Neural cell (in vitro differentiated cells): ENCODE results near the gene FBXW8. TPM values are rescaled to one million over a fixed set of nuclear protein-coding genes. Genes with fewer than 3 reads are reported as not detected.

Experiments
- H2AFZ ChIP-seq: fragments of 200-600, 300-800 bp; sonication (generic), shearing (Covaris generic); 2 replicates; pipeline ENCODE4 v1.6.0; 2014; ENCODE audit warnings: low read depth, mild to moderate bottlenecking, antibody characterized with exemption, low read length, moderate library complexity
- H3F3A ChIP-seq: fragments of 200-600 bp; shearing (Covaris generic); 2 replicates; pipeline ENCODE4 v1.6.1; 2016; ENCODE audit warnings: mild to moderate bottlenecking, moderate library complexity, mixed read lengths, antibody characterized with exemption, low read length; ENCODE audit not compliant: insufficient read depth, poor library complexity, severe bottlenecking
- H3K27ac ChIP-seq: fragments of 200-600, 300-800 bp; sonication (generic), shearing (Covaris generic); 2 replicates; pipeline ENCODE4 v1.5.1; 2014; ENCODE audit warnings: mild to moderate bottlenecking, low read length, moderate library complexity
- H3K27me3 ChIP-seq: fragments of 300-800, 200-600 bp; sonication (generic), shearing (Covaris generic); 2 replicates; pipeline ENCODE4 v1.6.0; 2014; ENCODE audit warnings: mild to moderate bottlenecking, low read depth, low read length, moderate library complexity; ENCODE audit not compliant: insufficient read depth
- H3K36me3 ChIP-seq: fragments of 300-800, 200-600 bp; sonication (generic), shearing (Covaris generic); 2 replicates; pipeline ENCODE4 v1.5.1; 2014; ENCODE audit warnings: mild to moderate bottlenecking, antibody characterized with exemption, low read length, moderate library complexity; ENCODE audit not compliant: insufficient read depth
- H3K4me2 ChIP-seq: fragments of 300-800, 200-600 bp; sonication (generic), shearing (Covaris generic); 2 replicates; pipeline ENCODE4 v1.6.0; 2014; ENCODE audit warnings: mild to moderate bottlenecking, low read length
- H3K4me3 ChIP-seq: fragments of 300-800, 200-600 bp; sonication (generic), shearing (Covaris generic); 2 replicates; pipeline ENCODE4 v1.5.1; 2014; ENCODE audit warnings: mild to moderate bottlenecking, low read length, moderate library complexity
- H3K79me2 ChIP-seq: fragments of 200-600 bp; shearing (Covaris generic); replicated peaks from 2 replicates; pipeline ENCODE4 v1.6.0; 2014; ENCODE audit warnings: mild to moderate bottlenecking, low read length, moderate library complexity; ENCODE audit not compliant: insufficient read depth
- H3K9ac ChIP-seq: fragments of 300-800, 200-600 bp; sonication (generic), shearing (Covaris generic); 2 replicates; pipeline ENCODE4 v1.6.1; 2016; ENCODE audit warnings: mild to moderate bottlenecking, low read length, mixed read lengths
- H3K9me2 ChIP-seq: fragments of 200-600 bp; shearing (Covaris generic); 2 replicates; pipeline ENCODE4 v1.6.1; 2016; ENCODE audit warnings: mild to moderate bottlenecking, low read length, mixed read lengths; ENCODE audit not compliant: insufficient read depth
- H3K9me3 ChIP-seq: fragments of 200-600, 300-800 bp; sonication (generic), shearing (Covaris generic); 2 replicates; pipeline ENCODE4 v1.6.1; 2016; ENCODE audit warnings: mild to moderate bottlenecking, mixed run types, low read length, moderate library complexity, mixed read lengths
- H4K20me1 ChIP-seq: fragments of 200-600 bp; shearing (Covaris generic); 2 replicates; pipeline ENCODE4 v1.6.1; 2016; ENCODE audit warnings: mild to moderate bottlenecking, mixed run types; ENCODE audit not compliant: insufficient read depth
- EP300 ChIP-seq: fragments of 450-650 bp; conservative IDR thresholded peaks from 2 replicates; pipeline ENCODE4 v1.6.1; 2014; ENCODE audit warnings: antibody characterized with exemption, mild to moderate bottlenecking, moderate library complexity; ENCODE audit not compliant: poor library complexity, severe bottlenecking
- EZH2 ChIP-seq: fragments of 200-600, 300-800 bp; shearing (Covaris generic), sonication (generic); IDR thresholded peaks from 2 replicates; pipeline ENCODE4 v1.6.1; 2014; ENCODE audit warnings: antibody characterized with exemption, low read length, borderline replicate concordance, mild to moderate bottlenecking; ENCODE audit not compliant: insufficient read depth, poor library complexity, severe bottlenecking
- MXI1 ChIP-seq: fragments of 450-650 bp; conservative IDR thresholded peaks from 2 replicates; pipeline ENCODE4 v1.6.1; 2014; ENCODE audit warnings: antibody characterized with exemption, mild to moderate bottlenecking; ENCODE audit not compliant: poor library complexity, severe bottlenecking
- POLR2AphosphoS5 ChIP-seq: IDR thresholded peaks from 2 replicates; pipeline ENCODE4 v1.6.1; 2012
- RAD21 ChIP-seq: fragments of 450-650 bp; conservative IDR thresholded peaks from 2 replicates; pipeline ENCODE4 v1.6.1; 2014; ENCODE audit warnings: antibody characterized with exemption, mild to moderate bottlenecking, moderate library complexity
- REST ChIP-seq: IDR thresholded peaks from 2 replicates; pipeline ENCODE4 v1.6.1; 2012; ENCODE audit warnings: borderline replicate concordance
- SMC3 ChIP-seq: fragments of 450-650 bp; conservative IDR thresholded peaks from 2 replicates; pipeline ENCODE4 v1.6.1; 2014; ENCODE audit warnings: antibody characterized with exemption, mild to moderate bottlenecking, moderate library complexity; ENCODE audit not compliant: poor library complexity
- TAF1 ChIP-seq: IDR thresholded peaks from 2 replicates; pipeline ENCODE4 v1.6.1; 2012; ENCODE audit warnings: low read depth
- polyA plus RNA-seq: library from polyadenylated mRNA; depleted of rRNA; stranded (reverse); fragments of >200 nt; gene quantifications from 2 replicates; pipeline ENCODE4 v1.2.3, GENCODE V29; 2014
- TF ChIP-seq, protein P1 (sequence below): fragments of 450-650 bp; IDR thresholded peaks from 2 replicates; pipeline ENCODE4 v1.5.1; 2014; ENCODE audit warnings: antibody characterized with exemption, mild to moderate bottlenecking, moderate library complexity; ENCODE audit not compliant: poor library complexity, severe bottlenecking

FBXW8 gene
- polyA plus RNA-seq, 1 donor from 2014 or later = 5.6 TPM

- Histone ChIP-seq H4K20me1 (no peaks in the 10 kb centered on the region), H3K79me2 (no peaks in the 10 kb centered on the region), H3K36me3 (no peaks in the 10 kb centered on the region), H3K9me2 (no peaks in the 10 kb centered on the region), H3F3A (no peaks in the 10 kb centered on the region), H3K4me3 (no peak overlapping the region), H3K9ac (no peak overlapping the region), H2AFZ (no peak overlapping the region), H3K9me3 (no peaks in the 10 kb centered on the region), H3K4me2 (no peak overlapping the region), H3K27me3 (no peaks in the 10 kb centered on the region), H3K27ac (no peak overlapping the region)
- no peak for TF ChIP-seq TAF1
- TF ChIP-seq EZH2 = no peak
- no peak for TF ChIP-seq EP300
- TF ChIP-seq MXI1 = no peak
- no peak for TF ChIP-seq SMC3
- TF ChIP-seq, protein P1, sequence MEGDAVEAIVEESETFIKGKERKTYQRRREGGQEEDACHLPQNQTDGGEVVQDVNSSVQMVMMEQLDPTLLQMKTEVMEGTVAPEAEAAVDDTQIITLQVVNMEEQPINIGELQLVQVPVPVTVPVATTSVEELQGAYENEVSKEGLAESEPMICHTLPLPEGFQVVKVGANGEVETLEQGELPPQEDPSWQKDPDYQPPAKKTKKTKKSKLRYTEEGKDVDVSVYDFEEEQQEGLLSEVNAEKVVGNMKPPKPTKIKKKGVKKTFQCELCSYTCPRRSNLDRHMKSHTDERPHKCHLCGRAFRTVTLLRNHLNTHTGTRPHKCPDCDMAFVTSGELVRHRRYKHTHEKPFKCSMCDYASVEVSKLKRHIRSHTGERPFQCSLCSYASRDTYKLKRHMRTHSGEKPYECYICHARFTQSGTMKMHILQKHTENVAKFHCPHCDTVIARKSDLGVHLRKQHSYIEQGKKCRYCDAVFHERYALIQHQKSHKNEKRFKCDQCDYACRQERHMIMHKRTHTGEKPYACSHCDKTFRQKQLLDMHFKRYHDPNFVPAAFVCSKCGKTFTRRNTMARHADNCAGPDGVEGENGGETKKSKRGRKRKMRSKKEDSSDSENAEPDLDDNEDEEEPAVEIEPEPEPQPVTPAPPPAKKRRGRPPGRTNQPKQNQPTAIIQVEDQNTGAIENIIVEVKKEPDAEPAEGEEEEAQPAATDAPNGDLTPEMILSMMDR = no peak
- no peak for TF ChIP-seq REST
- no peak for TF ChIP-seq RAD21
- no peak for TF ChIP-seq POLR2AphosphoS5
These were observed 122.0 kb downstream of the FBXW8 start for GRCh38 chr12:117032593-117033381.

GRCh38 chr12:117033382-117034221 lies 122.9 kb downstream of the FBXW8 start:
- Histone ChIP-seq H3K4me3 (no peak overlapping the region), H3K9ac (no peak overlapping the region)

More at GRCh38 chr12:117033382-117034221, 122.9 kb downstream of the FBXW8 start:
- Histone ChIP-seq H2AFZ (no peak overlapping the region), H3K27me3 (no peaks in the 10 kb centered on the region), H3K79me2 (no peaks in the 10 kb centered on the region), H3F3A (no peaks in the 10 kb centered on the region), H3K9me3 (no peaks in the 10 kb centered on the region), H4K20me1 (no peaks in the 10 kb centered on the region), H3K9me2 (no peaks in the 10 kb centered on the region), H3K36me3 (no peaks in the 10 kb centered on the region), H3K27ac (no peak overlapping the region), H3K4me2 (no peak overlapping the region)
- TF ChIP-seq RAD21 (no peak), MXI1 (no peak)
- TF ChIP-seq, protein P1 = no peak
